Islet precursor cell (in vitro differentiated cells): ENCODE data around the gene HYCC1.
"Not testable (repeated sequence)": the region's sequence is repeated elsewhere in the genome, so short reads cannot be mapped to it uniquely, and the experiment has no call there.

Experiments used
- DNase-seq: peaks from one replicate; pipeline ENCODE4 v3.0.0-alpha.2; 2018

Gene HYCC1

GRCh38 chr7:22983257-22983855 is 30.6 kb downstream of the HYCC1 start:
- no peak for DNase-seq

DNA sequence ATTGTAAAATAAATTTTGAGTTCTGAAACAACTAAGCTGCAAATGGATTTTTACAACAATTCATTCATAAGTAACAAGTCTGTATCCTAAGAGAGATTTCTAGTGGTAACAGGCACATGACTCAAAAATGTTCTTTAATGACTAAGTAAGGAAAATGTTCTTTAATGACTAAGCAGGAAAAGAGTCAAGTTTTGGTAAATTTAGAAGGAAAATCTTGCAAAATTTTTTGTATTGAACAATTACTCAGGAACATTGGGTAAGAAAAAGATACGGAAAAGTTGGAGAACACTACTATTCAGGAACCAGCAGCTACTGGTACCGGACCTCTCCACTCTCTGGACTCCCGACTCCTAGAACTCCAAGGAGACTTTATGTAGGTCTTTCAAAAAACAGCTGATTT is 33.5 kb downstream of the HYCC1 start:
- no peak for DNase-seq

DNA sequence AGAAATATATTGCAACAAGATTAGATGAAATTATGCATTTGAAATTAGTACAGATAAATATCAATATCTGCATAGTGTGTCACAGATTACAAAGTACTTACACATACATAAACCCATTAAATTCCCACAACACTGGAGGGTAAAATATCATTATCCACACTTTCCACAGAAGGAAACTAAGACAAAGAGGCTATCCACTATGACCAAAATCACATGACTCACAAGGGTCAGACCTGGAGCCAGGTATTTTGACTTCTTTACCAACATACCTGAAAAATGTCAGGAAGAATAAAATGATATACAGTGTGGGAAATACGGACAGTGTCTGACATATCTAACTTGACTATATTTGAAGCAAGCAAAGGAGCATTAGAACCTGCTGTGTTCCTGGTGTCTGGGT is 34.1 kb downstream of the HYCC1 start:
- DNase-seq = no peak

- DNase-seq = no peak
Measured at GRCh38 chr7:22979251-22979650, 34.7 kb downstream of the HYCC1 start.

GRCh38 chr7:22974636-22975035 is 39.3 kb downstream of the HYCC1 start:
- DNase-seq = not testable (repeated sequence)

GRCh38 chr7:22972207-22972606 is 41.7 kb downstream of the HYCC1 start:
- no peak for DNase-seq

- no peak for DNase-seq
Measured at GRCh38 chr7:22969010-22969431, 44.9 kb downstream of the HYCC1 start.
